ENCODE results near the gene KHDC3L.

- TF ChIP-seq EP300 (IDR thresholded peaks at IDR 0.05): no peak
- TF ChIP-seq POLR2A (IDR thresholded peaks at IDR 0.05): no peak
Observed at GRCh38 chr6:73364549-73364948, 2.1 kb downstream of the KHDC3L start.

All from sigmoid colon (tissue), 4 donors.